HuH-7.5 (cell line): ENCODE data around the gene HS6ST3.

ENCODE experiments used
- DNase-seq: peaks from one replicate; pipeline ENCODE4 v3.0.0; 2011; ENCODE audit warnings: low spot score

Gene HS6ST3

DNA sequence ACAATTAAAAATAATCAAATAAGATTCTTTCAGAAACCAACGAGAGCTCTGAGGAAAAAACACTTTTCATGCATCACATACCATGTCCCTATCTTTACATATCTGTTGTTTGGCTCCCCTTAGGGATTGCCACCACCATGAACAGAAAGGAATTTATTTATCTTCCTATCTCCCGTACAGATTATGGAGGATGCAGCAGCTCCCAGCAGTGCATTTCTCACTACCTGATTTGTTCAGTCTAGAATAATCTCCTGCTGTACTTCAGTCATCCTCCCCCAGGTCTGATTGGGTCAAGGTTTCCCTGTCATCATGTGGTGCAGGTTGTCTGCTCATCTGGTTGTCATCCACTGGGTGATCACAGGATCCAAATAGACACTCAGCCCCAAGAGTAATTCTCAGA is 453.1 kb downstream of the HS6ST3 start:
- DNase-seq: no peak

DNA sequence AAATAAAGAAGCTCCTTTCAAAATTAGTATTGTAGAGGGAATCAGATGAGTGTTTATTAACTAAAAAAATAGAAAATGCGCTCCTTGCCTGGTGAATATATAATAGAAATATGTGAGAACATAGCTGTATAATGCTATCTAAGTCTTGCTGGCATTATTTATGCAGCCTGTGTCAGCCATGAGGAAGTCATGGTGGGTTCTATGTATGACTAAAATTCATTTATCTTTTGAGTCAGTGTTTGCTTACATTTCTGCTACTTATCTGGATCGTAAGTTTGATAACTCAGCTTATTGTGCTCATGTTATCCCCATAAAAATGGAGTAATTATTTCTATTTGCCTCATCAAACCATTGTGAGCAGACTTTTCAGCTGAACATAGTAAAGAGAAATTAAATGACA is 455.1 kb downstream of the HS6ST3 start:
- no peak for DNase-seq

DNA sequence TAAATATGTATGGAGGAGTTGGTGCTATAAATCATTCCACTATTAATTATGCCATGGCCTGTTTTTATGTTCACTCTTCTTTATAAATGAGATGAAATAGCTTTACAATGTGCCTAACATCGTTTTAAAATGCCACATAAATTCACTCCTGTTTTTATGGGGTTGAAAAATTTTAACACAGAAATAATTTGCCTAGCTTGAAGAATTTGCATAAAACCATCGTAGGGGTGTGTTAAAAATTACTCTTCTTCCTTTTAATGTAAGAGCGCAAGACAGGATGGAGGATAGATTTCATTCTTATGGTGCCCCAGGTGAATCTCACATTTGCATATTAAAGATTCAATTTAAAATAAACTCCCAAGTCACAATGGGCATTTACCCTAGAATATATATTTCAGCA is 456.6 kb downstream of the HS6ST3 start:
- no peak for DNase-seq

DNA sequence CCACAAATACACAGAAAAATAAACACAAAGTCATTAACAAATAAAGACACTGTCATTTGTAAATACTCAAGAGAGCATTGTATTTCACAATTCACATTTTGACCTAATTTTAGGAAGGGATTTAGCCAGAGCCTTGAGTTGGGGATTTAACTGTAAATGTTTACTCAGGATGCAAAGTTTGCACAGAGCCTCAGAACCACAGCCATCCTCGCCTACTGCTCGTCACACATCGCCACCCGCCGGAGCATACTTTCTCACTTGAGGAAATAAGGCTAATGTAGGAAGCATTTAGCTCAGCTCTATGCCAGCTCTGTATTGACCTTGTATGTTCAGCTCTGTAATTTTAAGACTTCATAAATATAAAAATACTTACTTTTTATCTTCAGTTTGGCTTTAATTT is 461.6 kb downstream of the HS6ST3 start:
- DNase-seq: no peak

DNA sequence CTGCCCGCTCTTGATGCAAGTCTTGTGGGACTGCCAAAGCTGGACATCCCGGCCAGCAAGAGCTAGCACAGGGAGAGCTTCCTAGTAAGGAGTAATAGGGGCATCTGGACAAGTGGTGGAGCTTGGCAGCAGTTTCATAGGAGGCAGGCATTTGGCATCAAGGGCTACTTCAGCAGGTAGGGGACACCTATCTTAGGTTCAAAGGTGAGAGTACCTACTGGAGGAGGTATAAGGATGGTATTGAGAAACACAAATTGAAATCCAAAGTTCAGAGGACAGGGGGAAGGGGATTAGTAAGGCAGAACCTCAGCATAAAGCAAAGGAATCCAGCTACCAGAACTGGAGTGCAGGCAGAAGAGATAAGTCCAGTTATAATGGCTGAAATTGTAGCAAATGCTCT is 462.7 kb downstream of the HS6ST3 start:
- DNase-seq: no peak

DNA sequence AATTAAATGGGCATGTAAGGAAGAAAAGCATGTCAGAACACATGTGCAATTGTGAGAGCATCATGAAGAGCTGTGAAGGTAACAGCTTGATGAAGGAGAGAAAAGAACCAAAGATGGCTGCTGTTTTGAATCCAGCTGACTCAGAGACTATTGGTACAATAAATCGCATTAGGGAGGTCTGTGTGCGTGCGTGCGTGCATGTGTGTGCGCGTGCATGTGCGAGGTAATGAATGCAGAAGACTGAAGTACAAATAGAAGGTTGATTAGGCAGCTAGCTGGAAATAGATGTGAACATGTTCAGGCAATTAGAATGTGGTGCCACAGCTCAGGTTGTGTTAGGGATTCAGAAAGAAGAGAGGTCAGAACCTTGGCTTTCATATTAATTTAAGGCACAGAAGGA is 463.9 kb downstream of the HS6ST3 start:
- no peak for DNase-seq

DNA sequence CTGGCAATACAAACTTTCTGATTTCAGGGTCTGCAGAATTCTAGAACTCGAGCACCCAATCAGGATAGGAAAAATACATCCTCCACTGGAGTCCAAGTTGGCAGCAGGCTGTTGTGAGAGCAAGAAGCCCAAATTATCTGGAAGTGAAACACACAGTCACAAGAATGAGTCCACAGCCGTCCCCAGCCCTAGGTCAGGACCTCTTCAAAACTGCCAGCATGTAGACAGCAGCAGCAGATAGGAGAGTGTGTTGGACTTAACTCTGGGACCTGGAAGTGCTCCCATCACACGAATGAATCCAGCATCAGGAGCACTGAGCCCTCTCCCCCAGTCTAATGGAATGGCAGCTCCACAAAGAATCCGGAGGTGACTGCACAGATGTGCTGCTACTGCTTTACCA is 483.7 kb downstream of the HS6ST3 start:
- DNase-seq: no peak

DNA sequence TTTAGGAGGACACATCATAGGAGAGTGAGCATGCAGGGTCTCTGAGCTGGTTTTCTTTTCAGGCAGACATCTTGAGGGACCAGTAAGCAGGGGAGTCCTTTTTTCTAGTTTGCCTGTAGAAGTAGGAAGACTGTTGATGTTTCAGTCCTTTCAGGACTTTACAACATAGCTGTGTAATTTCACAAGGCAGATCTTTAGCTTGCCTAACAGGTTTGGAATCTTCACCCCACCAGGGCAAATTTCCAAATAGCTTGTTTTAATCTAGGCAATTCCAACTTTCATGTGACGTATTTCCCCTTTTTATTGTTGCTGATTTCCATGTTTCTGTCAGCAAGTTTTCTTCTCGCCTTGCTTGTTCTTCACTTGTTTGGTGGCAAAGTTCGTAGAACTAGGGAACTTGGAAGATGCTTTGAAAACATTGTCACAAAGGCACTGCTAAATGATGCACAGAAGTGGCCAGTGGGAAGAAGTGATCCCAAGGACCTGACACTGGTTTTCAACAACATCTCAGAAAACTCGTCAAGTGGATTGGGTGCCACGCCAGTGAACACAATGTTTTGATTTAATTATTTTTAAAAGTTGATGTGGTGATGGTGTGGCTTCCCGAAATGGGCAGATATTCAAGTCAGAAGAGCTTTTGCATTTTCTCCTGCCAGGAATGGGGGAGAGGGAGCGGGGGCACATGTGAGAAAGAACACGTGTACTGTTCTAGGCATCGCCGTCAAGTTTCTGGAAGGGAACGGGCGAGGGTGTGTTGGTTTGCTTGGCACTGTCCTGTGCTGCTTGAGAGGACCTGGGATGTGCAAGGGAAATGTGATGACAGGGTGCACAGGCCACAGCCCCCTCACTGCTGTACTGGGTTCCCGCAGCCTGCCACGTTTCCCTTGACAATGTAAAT is 485.8 kb downstream of the HS6ST3 start:
- DNase-seq: no peak

DNA sequence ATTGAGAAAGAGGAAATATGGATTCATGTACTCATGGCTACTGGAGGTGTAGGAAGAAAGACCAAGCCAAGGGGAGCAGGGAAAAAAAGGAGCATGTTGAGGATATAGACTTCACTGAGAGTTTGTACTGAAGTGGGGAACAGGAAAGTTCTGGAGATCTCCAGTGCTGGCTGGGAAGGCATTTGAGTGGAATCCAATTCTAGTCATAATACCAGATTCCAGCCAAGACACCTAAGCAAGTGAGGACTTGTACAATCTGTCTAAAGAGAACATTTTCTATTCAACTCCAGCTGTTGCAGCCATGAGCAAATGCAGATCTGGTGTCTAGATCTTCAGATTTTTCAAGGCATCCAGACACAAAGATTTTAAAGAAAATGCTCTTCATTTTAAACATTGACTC is 491.8 kb downstream of the HS6ST3 start:
- DNase-seq: no peak

DNA sequence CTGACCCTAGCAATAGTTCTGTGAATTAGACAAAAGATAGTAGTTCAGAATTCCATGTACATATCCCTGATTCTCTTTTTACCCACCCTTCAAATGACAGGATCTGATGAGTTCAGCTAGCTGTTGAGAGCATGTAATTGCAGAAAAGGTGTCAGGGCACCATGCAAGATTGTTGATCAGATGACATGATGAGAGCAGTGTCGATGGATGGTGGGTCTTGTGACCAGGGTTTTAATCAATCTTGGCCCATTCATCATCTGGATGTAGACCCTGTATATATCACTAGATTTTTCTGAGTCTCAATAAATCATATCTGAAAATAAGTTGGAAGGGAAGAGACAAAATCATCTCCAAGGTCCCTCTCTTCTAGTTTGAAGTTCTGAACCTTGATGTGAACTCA is 525.3 kb downstream of the HS6ST3 start:
- DNase-seq: no peak

DNA sequence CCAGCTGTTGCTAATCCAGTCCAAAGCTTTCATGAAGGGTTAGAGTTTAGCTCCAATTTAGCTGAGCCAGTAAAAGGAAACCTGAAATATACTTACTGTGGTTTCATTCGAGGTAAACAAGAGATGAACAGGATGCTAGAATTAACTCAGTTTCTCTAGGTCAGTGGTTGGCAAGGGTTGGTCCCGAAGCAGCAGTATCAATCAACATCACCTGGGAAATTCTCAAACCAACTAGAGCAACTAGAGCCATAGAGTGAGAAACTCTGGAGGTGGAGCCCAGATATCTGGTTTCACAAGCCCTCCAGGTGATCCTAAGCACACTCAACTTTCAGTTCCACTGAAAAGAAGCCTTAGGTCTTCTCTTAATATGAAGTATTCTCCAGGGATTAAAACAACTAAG is 527.6 kb downstream of the HS6ST3 start:
- no peak for DNase-seq

DNA sequence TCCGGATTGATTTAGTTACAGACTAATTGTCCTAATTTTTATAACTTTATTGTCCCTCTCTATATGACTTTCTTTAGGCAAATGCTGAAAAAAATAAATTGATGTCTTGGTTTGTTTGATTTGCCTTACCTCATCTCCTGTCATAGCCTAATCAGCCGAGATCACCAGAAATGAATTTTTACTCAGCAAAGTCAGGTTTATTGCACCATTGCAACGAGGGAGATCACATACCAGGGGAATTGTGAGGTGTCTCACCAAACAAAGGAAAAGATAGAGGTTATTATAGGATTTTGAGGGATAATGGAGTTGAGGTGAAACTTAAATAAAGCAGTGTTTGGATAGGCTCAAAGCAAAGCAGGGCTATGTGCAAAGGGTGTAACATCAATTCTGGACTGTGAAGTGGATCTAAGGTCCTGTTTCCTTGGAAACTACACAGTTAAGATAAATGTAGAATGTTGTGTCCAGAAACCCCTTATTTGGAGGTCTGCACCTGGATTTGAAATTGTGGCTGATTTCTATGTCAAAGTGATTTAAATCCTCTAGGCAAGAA is 531.8 kb downstream of the HS6ST3 start:
- DNase-seq: no peak

DNA sequence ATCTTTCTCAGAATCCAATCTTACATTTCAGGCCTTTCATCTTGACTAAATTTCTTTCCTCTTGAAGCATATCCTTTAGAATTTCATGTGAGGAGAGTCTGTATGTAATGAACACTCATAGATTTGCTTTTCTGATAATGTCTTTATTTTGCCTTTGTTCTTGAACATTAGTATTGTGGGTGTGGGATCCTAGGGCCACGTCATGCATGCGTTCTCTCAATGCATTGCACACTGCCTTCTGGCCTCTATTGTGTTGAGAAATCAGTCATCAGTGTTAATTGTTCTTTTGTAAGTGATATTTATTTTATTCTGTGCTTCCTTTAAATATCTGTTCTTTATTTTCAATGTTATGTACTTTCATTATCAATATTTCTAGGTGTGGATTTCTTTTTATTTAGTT is 539.4 kb downstream of the HS6ST3 start:
- no peak for DNase-seq

DNA sequence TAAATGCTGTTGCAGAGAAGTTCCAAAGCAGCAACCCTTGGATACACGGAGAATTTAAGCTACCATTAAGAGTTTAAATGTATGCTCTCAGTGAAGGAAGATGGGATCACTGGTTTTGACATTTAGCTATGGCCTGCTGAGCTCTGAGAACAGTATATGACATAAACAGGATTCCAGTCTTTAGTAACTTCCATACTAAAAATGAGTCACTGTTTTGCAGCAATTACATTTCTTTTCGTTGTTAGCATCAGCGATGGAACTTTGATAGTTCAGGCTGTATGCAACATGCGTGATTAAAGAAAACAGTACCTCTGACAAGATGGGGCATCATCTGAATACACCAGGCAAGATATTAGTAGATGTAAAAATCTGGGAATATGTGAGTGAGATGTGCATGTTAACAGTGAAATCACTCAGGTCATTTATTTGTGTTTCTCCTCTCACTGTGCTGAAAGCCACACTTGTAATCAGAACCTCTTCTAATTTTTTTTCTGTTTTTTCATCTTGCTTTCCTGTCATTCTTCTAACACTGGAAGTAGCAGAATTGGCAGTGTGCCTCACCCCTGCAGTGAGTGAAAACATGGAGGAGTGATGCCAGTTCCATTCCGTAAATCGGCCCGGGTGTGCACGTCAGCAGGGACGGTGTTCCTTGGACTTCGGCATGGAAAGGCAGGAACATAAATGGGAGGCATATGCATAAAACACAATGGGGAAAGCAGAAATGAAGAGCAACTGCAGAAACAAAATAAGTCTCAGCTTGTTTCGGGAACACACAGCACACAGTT is 542.8 kb downstream of the HS6ST3 start:
- DNase-seq: no peak

DNA sequence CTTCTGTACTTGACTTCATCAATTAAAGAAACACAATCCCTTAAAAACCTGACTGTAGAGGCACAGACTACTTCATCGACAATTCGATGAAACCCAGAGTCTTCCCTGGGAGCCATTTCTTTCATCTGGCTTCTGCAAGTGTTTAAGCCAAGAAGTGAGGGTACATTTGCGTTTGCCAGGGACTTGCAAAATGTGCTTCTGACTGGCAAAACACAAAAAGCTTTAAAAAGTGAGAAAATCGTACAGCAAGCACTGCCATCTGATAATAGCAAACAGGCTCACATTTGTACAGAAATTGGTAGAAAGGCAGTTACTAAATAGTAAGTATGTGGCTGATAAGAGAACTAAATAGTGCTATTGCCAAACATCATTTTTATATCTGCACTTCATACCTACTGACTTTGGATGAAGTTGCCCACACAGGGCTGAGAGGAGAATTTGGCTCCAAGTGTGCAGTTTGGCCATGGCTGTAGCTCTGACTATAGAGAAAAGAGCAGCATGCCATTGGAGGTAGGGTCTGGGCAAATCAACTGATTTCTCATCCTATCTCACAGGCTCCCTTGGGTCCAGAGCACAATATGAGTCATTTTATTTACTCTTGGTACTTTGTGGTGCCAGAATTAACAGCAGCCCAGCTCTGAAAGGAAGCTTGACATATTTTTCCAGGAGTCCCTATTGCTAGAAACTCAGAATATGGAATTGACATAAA is 546.2 kb downstream of the HS6ST3 start:
- DNase-seq: no peak

DNA sequence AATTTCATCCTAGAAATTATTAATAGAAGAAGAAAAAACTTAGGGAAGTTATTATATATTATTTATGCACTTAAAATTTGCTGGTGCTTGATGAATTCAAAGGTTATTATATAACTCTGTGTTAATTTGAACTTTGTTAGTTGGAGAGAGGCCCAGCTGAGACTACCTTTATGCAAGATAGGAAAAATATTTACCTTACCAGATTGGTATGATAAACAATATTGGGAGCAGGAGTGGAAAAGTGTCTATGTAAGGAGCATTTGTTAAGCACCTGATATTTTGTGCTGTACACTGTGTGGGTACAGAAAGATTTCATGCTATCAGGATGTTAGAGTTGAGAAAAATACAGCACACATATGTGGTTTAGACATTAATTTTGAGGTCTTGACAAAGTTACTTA is 547.1 kb downstream of the HS6ST3 start:
- DNase-seq: no peak

DNA sequence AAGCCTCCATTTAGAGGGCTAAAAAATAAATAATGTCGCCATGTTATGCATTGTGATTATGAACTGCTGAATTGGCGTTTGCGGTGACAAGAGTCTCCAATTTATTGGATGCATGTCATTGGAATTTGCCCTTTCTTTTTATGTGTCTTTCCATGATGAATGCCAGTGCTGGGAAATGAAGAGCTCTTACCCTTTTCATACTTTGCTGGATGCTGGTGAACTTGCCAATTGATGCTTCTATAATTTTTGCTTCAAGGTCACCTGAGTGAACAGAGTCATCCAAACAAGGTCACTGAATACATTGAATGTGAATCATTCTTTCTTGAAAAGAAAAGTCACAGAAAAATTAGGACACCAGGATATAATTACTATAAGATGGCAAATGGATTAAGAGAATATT is 556.2 kb downstream of the HS6ST3 start:
- no peak for DNase-seq

DNA sequence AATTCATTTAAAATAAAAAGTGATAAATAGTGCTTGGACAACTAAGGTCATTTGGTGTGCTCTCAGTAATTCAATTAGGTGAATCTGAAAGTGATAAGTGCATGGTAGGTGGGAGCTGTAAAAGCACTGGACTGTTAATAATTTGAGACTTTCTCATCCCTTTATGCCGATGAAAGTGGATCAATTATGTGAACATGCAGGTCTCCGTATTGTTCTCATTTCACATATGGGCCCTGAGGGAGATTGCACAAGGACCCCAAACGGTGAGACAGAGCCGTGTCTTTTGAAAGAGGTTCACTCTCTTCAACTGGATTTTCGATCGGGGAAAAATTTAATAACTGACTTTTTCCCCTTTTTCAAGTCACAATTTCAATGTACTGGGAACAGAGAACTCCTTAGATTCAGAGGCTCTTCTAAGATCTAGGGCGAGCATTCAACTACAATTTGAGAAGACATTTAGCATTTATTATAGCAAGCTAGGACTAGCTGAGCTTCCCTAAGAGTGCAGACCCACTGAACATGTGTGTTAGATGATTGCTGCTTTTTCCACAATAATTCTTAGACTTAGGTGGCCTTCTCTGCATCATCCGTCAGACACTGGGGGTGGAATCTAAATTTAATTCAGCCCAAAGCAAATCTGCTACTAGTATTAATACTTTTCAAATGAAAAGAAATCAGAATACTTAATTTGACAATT is 556.8 kb downstream of the HS6ST3 start:
- DNase-seq: no peak

DNA sequence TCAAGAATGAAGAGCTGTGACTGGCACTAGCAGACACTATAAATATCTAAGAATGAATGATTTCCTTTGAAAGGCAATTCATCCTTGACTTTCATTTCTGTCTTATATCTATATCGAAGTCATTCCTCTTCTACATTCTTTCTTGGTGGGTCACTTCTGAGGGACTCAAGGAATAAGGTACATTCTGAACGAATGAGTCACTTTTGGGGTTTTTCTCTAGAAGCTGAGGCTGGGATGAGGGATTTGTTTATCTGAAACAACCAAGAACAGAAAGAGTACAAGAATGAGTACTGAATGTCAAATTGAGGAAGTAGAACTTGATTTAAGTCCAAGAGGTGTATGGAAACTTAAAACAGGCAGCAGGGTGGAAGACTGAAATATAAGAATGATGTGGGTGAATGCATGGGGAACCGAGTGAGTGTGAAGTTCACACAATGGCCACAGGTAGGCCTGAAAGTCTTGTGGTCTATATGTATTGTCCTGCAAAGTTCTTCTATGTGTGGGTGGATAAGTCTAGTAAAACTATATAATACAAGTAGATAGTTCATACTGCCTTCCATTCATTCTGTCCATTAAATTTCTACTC is 560.5 kb downstream of the HS6ST3 start:
- DNase-seq: no peak

DNA sequence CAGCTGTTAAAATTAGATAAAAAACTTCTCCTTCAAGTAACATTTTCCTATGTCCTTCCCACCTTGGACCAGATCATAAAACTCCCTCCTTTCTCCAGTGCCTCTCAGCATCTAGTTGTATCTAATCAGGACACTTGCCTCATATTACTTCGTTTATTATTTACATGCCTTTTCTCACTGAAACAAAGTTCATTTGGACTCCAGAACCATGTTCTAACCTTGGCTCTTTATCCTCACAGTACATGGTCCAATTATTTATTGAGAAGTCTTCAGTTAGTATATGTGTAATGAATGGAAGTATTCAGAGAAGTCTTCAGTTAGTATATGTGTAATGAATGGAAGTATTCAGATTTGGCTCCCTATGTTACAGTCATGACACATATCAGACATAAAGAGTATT is 561.7 kb downstream of the HS6ST3 start:
- no peak for DNase-seq

DNA sequence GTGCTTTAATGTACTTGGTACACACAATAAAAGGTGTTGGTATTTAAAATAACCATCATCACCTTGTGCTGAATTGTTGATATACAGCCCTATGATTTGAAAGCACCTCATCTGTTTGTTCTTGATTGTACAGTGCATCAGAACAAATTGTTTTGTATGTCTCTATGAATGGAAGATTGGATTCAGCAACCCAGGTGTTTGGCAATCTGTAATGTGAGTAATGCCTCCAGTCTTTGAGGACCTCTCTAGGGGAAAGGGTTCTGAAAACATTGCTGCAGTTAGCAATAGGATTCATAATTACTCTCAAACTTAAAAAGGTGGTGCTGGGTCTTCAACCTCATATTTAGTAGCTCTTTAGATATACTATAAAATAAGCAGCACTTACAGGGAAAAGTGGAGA is 562.6 kb downstream of the HS6ST3 start:
- DNase-seq: no peak

DNA sequence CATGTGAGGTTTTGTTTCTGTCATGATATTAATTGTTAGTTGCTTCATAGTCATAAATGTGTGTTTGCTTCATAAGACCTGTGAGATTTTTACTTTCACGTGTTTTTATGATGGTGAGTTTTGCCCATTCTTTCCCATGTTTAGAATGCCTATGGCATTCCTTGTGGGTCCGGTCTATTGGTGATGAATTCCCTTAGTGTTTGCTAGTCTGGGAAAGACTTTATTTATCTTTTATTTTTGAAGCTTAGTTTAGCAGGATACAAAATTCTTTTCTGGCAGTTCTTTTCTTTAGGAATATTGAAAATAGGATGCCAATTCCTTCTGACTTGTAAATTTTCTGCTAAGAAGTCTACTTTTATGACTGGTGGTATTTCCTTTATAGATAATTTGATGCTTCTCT is 571.7 kb downstream of the HS6ST3 start:
- no peak for DNase-seq
